Measurements from ENCODE around the gene TRIM73.
"Not testable (repeated sequence)": the region's sequence is repeated elsewhere in the genome, so short reads cannot be mapped to it uniquely, and the experiment has no call there.

DNA sequence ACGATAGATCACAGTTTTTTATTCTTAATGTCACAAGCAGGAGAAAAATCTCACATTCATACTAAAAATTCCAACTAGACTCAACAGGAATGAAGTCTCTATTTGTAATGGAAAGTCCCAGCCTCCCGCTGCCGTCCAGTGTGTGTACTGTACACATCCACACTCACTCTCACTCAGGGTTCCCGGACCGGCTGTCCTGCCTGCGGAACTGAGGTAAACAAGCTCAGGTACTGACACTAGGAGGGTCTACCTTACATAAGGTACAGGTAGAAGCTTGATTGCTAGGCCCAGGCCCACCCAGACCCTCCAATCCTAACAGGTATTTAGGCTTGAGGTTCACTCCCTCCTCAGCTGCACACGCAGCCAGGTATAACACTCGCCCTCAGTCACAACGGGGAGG, 21.4 kb downstream of the TRIM73 start:
- TF ChIP-seq TAF1 (IDR thresholded peaks at IDR 0.05; ENCODE audit: low read depth); EZH2 (IDR thresholded peaks at IDR 0.05; ENCODE audit: borderline replicate concordance, insufficient read depth, low read length, poor library complexity, severe bottlenecking); MXI1 (conservative IDR thresholded peaks at IDR 0.05; ENCODE audit: poor library complexity, severe bottlenecking); SMC3 (conservative IDR thresholded peaks at IDR 0.05; ENCODE audit: poor library complexity); POLR2AphosphoS5 (IDR thresholded peaks at IDR 0.05); REST (IDR thresholded peaks at IDR 0.05; ENCODE audit: borderline replicate concordance); RAD21 (conservative IDR thresholded peaks at IDR 0.05): not testable (repeated sequence)
- TF ChIP-seq, protein P1, sequence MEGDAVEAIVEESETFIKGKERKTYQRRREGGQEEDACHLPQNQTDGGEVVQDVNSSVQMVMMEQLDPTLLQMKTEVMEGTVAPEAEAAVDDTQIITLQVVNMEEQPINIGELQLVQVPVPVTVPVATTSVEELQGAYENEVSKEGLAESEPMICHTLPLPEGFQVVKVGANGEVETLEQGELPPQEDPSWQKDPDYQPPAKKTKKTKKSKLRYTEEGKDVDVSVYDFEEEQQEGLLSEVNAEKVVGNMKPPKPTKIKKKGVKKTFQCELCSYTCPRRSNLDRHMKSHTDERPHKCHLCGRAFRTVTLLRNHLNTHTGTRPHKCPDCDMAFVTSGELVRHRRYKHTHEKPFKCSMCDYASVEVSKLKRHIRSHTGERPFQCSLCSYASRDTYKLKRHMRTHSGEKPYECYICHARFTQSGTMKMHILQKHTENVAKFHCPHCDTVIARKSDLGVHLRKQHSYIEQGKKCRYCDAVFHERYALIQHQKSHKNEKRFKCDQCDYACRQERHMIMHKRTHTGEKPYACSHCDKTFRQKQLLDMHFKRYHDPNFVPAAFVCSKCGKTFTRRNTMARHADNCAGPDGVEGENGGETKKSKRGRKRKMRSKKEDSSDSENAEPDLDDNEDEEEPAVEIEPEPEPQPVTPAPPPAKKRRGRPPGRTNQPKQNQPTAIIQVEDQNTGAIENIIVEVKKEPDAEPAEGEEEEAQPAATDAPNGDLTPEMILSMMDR (IDR thresholded peaks at IDR 0.05; ENCODE audit: poor library complexity, severe bottlenecking), result not testable (repeated sequence)
